HCT116 (cell line): ENCODE results near the gene BPTF. TPM values are rescaled to one million over a fixed set of nuclear protein-coding genes. Genes with fewer than 3 reads are reported as not detected.

ENCODE experiments used
- ATAC-seq: fragments of 200-7000 bp; cut with Tn5 transposase; 2 replicates; pipeline ENCODE4 v1.9.1; 2020; ENCODE audit warnings: mild to moderate bottlenecking, moderate library complexity
- BruUV-seq: library from RNA; stranded (reverse); fragments of 400-500 nt; replicated peaks from 2 replicates; lab custom pipeline; 2021; lab: Mats Ljungman, UMichigan
- CTCF ChIA-PET: fragments of 300-600 bp; sonication (Branson Sonifier 250); formaldehyde crosslinking; loops from one replicate; lab custom pipeline; 2021; ENCODE audit warnings: antibody characterized with exemption; lab: Charles Lee
- POLR2A ChIA-PET: fragments of 300-600, 350-600 bp; sonication (Branson Sonifier 250); formaldehyde crosslinking; loops from one replicate; lab custom pipeline; 2021; ENCODE audit warnings: antibody characterized with exemption; lab: Charles Lee
- RAD21 ChIA-PET, 2 experiments: fragments of 300-600 bp; sonication (Branson Sonifier 250); formaldehyde crosslinking; loops; one replicate each; lab custom pipeline; 2023; ENCODE audit warnings: low total read pairs in 2 of 2; ENCODE audit not compliant: uncharacterized antibody in 2 of 2, unreplicated experiment in 2 of 2, low non-redundant PET in 1 of 2; lab: Charles Lee
- DNase-seq: peaks from one replicate; pipeline ENCODE4 v3.0.0-alpha.2; 2010; ENCODE audit warnings: low read depth, low spot score
- H2AFZ ChIP-seq: fragments of 200-600 bp; shearing (Covaris generic), sonication (generic); 2 replicates; pipeline ENCODE4 v1.6.1; 2017; ENCODE audit warnings: low read depth, mixed run types, mixed read lengths, antibody characterized with exemption, low read length; ENCODE audit not compliant: poor library complexity, severe bottlenecking
- H3K27ac ChIP-seq: 2 replicates; pipeline ENCODE4 v1.5.1; 2012; ENCODE audit warnings: low read depth, low read length
- H3K27me3 ChIP-seq: fragments of 200-600 bp; sonication (generic); 2 replicates; pipeline ENCODE4 v1.6.1; 2016; ENCODE audit warnings: mixed run types, low read length, mixed read lengths; ENCODE audit not compliant: insufficient read depth
- H3K36me3 ChIP-seq, 2 experiments: fragments of 200-500 bp in 1 of 2; fragments of 200-600 bp in 1 of 2; sonication (Bioruptor generic) in 1 of 2; sonication (generic) in 1 of 2; 2 replicates each; pipeline versions ENCODE4 v1.5.1 to v1.6.1; 2014 to 2016; ENCODE audit warnings: low read length in 2 of 2, inconsistent platforms in 1 of 2, mixed read lengths in 1 of 2, mixed run types in 1 of 2; ENCODE audit not compliant: insufficient read depth in 2 of 2, control insufficient read depth in 1 of 2
- H3K4me1 ChIP-seq, 2 experiments: fragments of 200-600 bp in 1 of 2; sonication (generic) in 1 of 2; 2 replicates each; pipeline versions ENCODE4 v1.5.1 to v1.6.1; 2012 to 2017; ENCODE audit warnings: low read length in 2 of 2, inconsistent platforms in 1 of 2, mild to moderate bottlenecking in 1 of 2, mixed read lengths in 1 of 2, mixed run types in 1 of 2, moderate library complexity in 1 of 2; ENCODE audit not compliant: insufficient read depth in 2 of 2, control insufficient read depth in 1 of 2
- H3K4me2 ChIP-seq: fragments of 200-600 bp; sonication (generic); 2 replicates; pipeline ENCODE4 v1.6.1; 2017; ENCODE audit warnings: mixed run types, low read length, mixed read lengths
- H3K4me3 ChIP-seq, 2 experiments: fragments of 200-600 bp in 1 of 2; sonication (generic) in 1 of 2; replicated peaks in 1 of 2; 2 replicates each; pipeline ENCODE4 v1.5.1; 2011 to 2016; ENCODE audit warnings: low read length in 2 of 2, control low read depth in 1 of 2, low read depth in 1 of 2, mild to moderate bottlenecking in 1 of 2, mixed read lengths in 1 of 2, mixed run types in 1 of 2
- H3K79me2 ChIP-seq: fragments of 200-600 bp; sonication (generic); 2 replicates; pipeline ENCODE4 v1.6.1; 2017; ENCODE audit warnings: mild to moderate bottlenecking, mixed run types, low read length, moderate library complexity, mixed read lengths; ENCODE audit not compliant: insufficient read depth
- H3K9ac ChIP-seq: fragments of 200-600 bp; sonication (generic); 2 replicates; pipeline ENCODE4 v1.6.1; 2016; ENCODE audit warnings: low read length, mixed read lengths
- H3K9me2 ChIP-seq: fragments of 200-600 bp; sonication (generic), shearing (Covaris generic); 2 replicates; pipeline ENCODE4 v1.6.1; 2017; ENCODE audit warnings: mixed run types, mild to moderate bottlenecking, moderate library complexity; ENCODE audit not compliant: insufficient read depth
- H3K9me3 ChIP-seq, 2 experiments: fragments of 200-500 bp in 1 of 2; fragments of 200-600 bp in 1 of 2; sonication (Bioruptor generic) in 1 of 2; sonication (generic) in 1 of 2; 2 replicates each; pipeline ENCODE4 v1.6.1; 2014 to 2017; ENCODE audit warnings: low read length in 2 of 2, mixed read lengths in 2 of 2, inconsistent platforms in 1 of 2, low read depth in 1 of 2, mild to moderate bottlenecking in 1 of 2, mixed run types in 1 of 2, moderate library complexity in 1 of 2; ENCODE audit not compliant: control insufficient read depth in 1 of 2, insufficient read depth in 1 of 2
- H4K20me1 ChIP-seq: fragments of 200-600 bp; sonication (generic), shearing (Covaris generic); 2 replicates; pipeline ENCODE4 v1.6.1; 2017; ENCODE audit warnings: mixed run types, mild to moderate bottlenecking, moderate library complexity; ENCODE audit not compliant: insufficient read depth
- CEBPB ChIP-seq: IDR thresholded peaks from 2 replicates; pipeline ENCODE4 v1.6.1; 2012; ENCODE audit warnings: low read depth
- CTCF ChIP-seq, 3 experiments: fragments of 200-600 bp in 1 of 3; sonication (generic) in 1 of 3; IDR thresholded peaks in 2 of 3; conservative IDR thresholded peaks in 1 of 3; 2 replicates each; pipeline ENCODE4 v1.5.1; 2012 to 2017; ENCODE audit warnings: low read depth in 2 of 3, low read length in 2 of 3, antibody characterized with exemption in 1 of 3, borderline replicate concordance in 1 of 3, control low read depth in 1 of 3, mild to moderate bottlenecking in 1 of 3, mixed read lengths in 1 of 3, mixed run types in 1 of 3, moderate library complexity in 1 of 3; ENCODE audit not compliant: insufficient read depth in 1 of 3
- EGR1 ChIP-seq: IDR thresholded peaks from 2 replicates; pipeline ENCODE4 v1.6.1; 2012; ENCODE audit warnings: low read depth
- EZH2 ChIP-seq: fragments of 200-600 bp; sonication (generic); IDR thresholded peaks from 2 replicates; pipeline ENCODE4 v1.6.1; 2017; ENCODE audit warnings: antibody characterized with exemption, mixed run types
- JUND ChIP-seq: IDR thresholded peaks from 2 replicates; pipeline ENCODE4 v1.6.1; 2012
- POLR2AphosphoS5 ChIP-seq: IDR thresholded peaks from 2 replicates; pipeline ENCODE4 v1.6.1; 2011; ENCODE audit warnings: mild to moderate bottlenecking, low read depth, low read length, moderate library complexity
- RAD21 ChIP-seq: IDR thresholded peaks from 2 replicates; pipeline ENCODE4 v1.6.1; 2012; ENCODE audit warnings: low read depth, mild to moderate bottlenecking
- SIN3A ChIP-seq: IDR thresholded peaks from 2 replicates; pipeline ENCODE4 v1.6.1; 2012; ENCODE audit warnings: low read depth
- SRF ChIP-seq: IDR thresholded peaks from 2 replicates; pipeline ENCODE4 v1.6.1; 2012; ENCODE audit warnings: low read depth
- TCF7L2 ChIP-seq: IDR thresholded peaks from 2 replicates; pipeline ENCODE4 v1.7.0; 2011; ENCODE audit warnings: borderline replicate concordance, inconsistent platforms; ENCODE audit not compliant: insufficient read depth, insufficient read length; ENCODE audit errors: extremely low read depth
- ZNF274 ChIP-seq: fragments of 200-500 bp; sonication (Bioruptor generic); IDR thresholded peaks from 2 replicates; pipeline ENCODE4 v1.6.1; 2014; ENCODE audit warnings: mild to moderate bottlenecking, low read depth, low read length, inconsistent platforms
- intact Hi-C: fragments of 100-400 bp; cut with micrococcal nuclease; formaldehyde crosslinking; loops from 2 replicates; pipeline ENCODE4 v1.10.0; 2022
- total RNA-seq: library from RNA; stranded (reverse); gene quantifications from one replicate; pipeline ENCODE4 v1.2.1, GENCODE V29; 2021; ENCODE audit not compliant: unreplicated experiment
- TF ChIP-seq, protein P1 (sequence below): IDR thresholded peaks from 2 replicates; pipeline ENCODE4 v1.6.1; 2012
- TF ChIP-seq, protein P2 (sequence below): IDR thresholded peaks from 2 replicates; pipeline ENCODE4 v1.6.1; 2012; ENCODE audit warnings: low read depth
- TF ChIP-seq, protein P3 (sequence below): IDR thresholded peaks from 2 replicates; pipeline ENCODE4 v1.6.1; 2011; ENCODE audit warnings: mild to moderate bottlenecking, low read length, moderate library complexity; ENCODE audit not compliant: insufficient replicate concordance; ENCODE audit errors: extremely low read depth

The BPTF gene
- total RNA-seq, 1 experiment from 2014 or later: 114 TPM

DNA sequence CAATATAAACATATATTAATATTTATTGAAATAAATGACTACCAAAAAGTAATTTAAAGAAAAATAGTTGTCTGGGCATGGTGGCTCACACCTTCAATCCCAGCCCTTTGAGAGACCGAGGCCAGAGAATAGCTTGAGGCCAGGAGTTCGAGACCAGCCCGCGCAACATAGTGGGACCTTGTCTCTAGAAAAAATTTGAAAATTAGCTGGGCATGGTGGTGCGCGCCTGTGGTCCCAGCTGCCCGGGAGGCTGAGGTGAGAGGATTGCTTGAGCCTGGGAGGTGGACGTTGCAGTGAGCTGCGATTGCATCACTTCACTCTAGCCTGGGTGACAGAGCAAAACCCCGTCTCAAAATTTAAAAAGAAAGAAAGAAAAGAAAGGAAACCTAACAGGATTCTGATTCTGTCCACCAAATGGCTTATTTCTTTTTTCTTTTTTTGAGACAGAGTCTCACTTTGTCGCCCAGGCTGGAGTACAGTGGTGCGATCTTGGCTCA lies 3.4 kb upstream of the BPTF start:
- ChIA-PET CTCF (no interaction called here), POLR2A (no interaction called here), RAD21 (no interaction called here)
- no peak for ATAC-seq
- H3K27ac ChIP-seq: no peak overlapping the region
- intact Hi-C loops: no loop called here
- H3K9ac ChIP-seq: no peak overlapping the region
- H3K4me1 ChIP-seq: peaks cover 9 to 17% of the 10 kb centered on the region in 2 experiments
- no peaks in the 10 kb centered on the region for H3K36me3 ChIP-seq
- H3K4me3 ChIP-seq: no peak overlapping the region
- TF ChIP-seq POLR2AphosphoS5 (no peak), JUND (no peak), ZNF274 (no peak), EGR1 (no peak), SIN3A (no peak), TCF7L2 (no peak), CEBPB (no peak), SRF (no peak), RAD21 (no peak), EZH2 (no peak), CTCF (IDR thresholded peaks at IDR 0.05 in 2 of 3, conservative IDR thresholded peaks at IDR 0.05 in 1 of 3; ENCODE audit: borderline replicate concordance in 1 of 3, insufficient read depth in 1 of 3, low read depth in 2 of 3, low read length in 2 of 3) (no peak)
- TF ChIP-seq, protein P1, sequence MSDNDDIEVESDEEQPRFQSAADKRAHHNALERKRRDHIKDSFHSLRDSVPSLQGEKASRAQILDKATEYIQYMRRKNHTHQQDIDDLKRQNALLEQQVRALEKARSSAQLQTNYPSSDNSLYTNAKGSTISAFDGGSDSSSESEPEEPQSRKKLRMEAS: no peak
- TF ChIP-seq, protein P2, sequence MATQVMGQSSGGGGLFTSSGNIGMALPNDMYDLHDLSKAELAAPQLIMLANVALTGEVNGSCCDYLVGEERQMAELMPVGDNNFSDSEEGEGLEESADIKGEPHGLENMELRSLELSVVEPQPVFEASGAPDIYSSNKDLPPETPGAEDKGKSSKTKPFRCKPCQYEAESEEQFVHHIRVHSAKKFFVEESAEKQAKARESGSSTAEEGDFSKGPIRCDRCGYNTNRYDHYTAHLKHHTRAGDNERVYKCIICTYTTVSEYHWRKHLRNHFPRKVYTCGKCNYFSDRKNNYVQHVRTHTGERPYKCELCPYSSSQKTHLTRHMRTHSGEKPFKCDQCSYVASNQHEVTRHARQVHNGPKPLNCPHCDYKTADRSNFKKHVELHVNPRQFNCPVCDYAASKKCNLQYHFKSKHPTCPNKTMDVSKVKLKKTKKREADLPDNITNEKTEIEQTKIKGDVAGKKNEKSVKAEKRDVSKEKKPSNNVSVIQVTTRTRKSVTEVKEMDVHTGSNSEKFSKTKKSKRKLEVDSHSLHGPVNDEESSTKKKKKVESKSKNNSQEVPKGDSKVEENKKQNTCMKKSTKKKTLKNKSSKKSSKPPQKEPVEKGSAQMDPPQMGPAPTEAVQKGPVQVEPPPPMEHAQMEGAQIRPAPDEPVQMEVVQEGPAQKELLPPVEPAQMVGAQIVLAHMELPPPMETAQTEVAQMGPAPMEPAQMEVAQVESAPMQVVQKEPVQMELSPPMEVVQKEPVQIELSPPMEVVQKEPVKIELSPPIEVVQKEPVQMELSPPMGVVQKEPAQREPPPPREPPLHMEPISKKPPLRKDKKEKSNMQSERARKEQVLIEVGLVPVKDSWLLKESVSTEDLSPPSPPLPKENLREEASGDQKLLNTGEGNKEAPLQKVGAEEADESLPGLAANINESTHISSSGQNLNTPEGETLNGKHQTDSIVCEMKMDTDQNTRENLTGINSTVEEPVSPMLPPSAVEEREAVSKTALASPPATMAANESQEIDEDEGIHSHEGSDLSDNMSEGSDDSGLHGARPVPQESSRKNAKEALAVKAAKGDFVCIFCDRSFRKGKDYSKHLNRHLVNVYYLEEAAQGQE: no peak
- TF ChIP-seq, protein P3, sequence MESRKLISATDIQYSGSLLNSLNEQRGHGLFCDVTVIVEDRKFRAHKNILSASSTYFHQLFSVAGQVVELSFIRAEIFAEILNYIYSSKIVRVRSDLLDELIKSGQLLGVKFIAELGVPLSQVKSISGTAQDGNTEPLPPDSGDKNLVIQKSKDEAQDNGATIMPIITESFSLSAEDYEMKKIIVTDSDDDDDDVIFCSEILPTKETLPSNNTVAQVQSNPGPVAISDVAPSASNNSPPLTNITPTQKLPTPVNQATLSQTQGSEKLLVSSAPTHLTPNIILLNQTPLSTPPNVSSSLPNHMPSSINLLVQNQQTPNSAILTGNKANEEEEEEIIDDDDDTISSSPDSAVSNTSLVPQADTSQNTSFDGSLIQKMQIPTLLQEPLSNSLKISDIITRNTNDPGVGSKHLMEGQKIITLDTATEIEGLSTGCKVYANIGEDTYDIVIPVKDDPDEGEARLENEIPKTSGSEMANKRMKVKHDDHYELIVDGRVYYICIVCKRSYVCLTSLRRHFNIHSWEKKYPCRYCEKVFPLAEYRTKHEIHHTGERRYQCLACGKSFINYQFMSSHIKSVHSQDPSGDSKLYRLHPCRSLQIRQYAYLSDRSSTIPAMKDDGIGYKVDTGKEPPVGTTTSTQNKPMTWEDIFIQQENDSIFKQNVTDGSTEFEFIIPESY: no peak
- no peaks in the 10 kb centered on the region for H3K9me2 ChIP-seq
- peaks cover 11% of the 10 kb centered on the region for H3K79me2 ChIP-seq
- no peaks in the 10 kb centered on the region for H3K27me3 ChIP-seq
- no peak overlapping the region for H2AFZ ChIP-seq
- no peak overlapping the region for H3K4me2 ChIP-seq
- no peaks in the 10 kb centered on the region for H4K20me1 ChIP-seq
- no peak for DNase-seq
- H3K9me3 ChIP-seq: no peaks in the 10 kb centered on the region
- BruUV-seq: no TSS peak
